NK-92 (cell line): Measurements from ENCODE around the gene DMBX1.

Experiments used
- DNase-seq: peaks from one replicate; lab custom pipeline; 2025; ENCODE audit not compliant: unreplicated experiment; lab: John Stamatoyannopoulos, UW

Gene DMBX1

DNA sequence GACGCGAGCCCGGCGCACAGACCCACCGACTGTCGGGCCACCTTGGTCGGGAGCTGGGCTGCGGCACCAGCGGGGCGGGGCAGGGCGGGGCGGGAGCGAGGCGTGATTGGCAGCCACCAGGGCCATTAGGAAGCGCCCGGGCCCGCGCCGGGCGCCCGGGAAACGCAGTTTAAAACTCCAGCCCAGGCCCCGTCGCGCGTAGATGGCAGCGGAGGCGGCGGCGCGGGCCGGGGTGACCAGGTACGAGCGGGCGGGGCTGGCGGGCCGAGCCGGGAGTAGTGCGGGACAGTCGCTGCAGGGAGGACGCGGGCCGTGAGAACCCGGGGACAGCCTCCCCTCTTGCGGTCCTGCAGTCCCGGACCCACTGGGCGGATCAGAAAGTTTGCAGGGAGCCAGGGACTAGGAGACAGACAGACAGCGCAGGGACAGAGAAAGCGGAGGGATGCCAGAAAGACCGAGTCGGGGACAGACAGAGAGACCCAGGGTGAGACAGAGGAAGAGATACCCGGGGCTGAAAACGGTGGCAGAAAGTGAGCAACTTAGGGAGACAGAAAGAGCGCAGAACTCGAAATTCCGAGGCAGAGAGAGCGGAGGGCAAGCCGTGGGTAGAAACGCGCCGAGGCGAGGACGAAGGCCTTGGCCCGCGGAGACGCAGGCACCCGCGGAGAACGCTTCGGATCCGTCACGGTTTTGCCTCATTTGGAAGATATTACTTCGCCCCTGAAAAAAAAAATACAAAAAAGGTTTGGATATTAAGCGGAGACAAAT lies at the start of gene DMBX1:
TSS of gene DMBX1 (plus strand) at position 199 of the 768 bp plus-strand sequence. CDS start 17,175 bp downstream, outside the sequence.
- no peak for DNase-seq

DNA sequence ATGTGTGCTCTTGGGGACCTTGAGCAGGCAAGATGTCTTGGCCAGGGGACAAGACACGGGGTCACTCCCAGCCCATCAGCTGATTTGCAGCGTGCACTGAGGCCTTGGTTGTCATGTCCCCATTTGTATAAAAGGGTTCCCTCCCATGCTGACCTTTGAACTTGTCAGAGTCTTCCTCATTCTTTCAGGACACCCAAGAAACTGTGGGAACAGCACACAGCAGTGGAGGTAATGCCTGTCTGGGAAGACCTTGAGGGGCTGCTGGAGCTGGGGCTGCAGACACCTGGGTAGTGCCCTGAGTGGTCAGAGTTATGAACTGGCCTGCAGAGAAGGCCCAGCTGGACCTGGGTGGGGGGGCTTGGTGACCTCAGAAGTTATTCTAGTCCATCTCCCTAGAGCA lies 49.2 kb upstream of the DMBX1 start:
- no peak for DNase-seq

DNA sequence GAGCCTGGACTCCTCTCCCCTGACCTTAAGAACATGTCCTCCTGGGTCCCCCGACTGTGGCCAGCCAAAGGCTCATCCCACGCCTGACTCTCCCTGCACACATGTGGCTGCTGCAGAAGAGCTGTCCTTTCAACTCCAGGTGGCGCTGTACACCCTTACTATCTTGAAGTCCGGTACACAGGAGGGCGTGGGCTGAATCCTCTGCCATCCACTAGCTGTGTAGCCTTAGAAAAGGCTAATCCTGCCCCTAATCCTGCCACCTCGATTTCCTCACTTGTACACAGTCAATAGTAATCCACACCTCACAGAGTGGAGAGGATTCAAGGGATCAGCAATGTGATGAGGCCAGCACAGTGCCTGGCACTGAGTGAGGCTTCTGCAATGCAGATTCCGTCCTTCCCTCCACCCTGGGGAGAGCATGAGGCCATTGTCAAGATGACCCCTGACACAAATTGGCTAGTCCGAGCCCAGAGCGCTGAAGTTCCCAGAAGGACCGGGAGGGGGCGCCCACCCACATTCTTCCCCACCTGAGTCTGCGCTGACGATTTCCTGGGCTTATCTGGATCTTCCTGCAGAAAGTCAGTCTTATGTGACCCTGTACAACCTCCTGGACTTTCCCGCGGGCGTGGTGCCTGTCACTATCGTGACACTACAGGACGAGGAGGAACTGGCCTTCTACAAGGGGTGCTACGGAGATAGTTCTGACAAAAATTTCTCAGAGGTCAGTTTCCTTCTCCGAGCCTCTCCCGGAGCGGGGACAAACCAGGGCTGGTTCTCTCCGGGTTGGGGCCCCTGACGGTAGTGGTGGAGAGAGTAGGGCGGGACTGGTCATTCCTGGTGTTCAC lies 47.1 kb upstream of the DMBX1 start:
- no peak for DNase-seq

DNA sequence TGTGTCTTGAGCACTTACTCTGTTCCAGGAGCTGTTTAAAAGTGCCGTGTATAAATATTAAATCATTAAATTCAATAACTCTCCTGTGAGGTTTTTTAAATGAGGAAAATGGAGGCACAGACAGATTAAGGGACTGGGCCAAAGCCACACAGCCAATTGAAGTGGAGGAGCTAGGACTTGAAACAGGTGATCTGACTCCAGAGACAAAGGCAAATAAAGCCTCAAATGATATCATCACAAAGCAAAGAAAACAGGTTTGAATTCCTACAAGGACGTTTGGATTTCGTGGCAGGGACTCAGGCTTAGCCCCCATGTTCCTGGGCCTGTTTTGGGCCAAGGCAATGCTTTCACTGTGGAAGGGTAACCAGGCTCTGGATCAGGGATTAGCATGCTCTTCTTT lies 45.2 kb upstream of the DMBX1 start:
- DNase-seq = no peak

DNA sequence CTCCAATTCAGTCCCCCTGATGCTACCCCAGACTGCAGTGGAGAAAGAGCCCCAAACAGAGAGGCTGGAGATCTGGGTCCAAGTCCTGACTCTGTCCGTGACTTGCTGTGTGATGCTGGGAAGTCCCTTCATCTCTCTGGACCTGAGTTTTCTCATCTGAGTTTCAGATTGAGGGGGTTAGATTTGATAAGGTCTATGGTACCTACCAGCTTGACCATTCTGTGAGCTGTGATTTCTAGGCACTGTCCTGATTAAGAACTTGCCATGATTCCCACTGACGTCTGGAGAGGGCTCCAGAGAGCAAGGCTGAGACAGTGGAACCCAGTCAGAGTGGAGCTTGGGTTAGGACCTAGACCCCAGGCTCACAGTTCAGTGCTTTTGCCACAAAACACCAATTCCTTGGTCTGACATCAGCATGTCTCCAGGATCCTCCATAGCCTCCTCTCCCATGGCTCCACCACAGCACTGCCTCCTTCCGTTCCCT lies 43.8 kb upstream of the DMBX1 start:
- DNase-seq = no peak

DNA sequence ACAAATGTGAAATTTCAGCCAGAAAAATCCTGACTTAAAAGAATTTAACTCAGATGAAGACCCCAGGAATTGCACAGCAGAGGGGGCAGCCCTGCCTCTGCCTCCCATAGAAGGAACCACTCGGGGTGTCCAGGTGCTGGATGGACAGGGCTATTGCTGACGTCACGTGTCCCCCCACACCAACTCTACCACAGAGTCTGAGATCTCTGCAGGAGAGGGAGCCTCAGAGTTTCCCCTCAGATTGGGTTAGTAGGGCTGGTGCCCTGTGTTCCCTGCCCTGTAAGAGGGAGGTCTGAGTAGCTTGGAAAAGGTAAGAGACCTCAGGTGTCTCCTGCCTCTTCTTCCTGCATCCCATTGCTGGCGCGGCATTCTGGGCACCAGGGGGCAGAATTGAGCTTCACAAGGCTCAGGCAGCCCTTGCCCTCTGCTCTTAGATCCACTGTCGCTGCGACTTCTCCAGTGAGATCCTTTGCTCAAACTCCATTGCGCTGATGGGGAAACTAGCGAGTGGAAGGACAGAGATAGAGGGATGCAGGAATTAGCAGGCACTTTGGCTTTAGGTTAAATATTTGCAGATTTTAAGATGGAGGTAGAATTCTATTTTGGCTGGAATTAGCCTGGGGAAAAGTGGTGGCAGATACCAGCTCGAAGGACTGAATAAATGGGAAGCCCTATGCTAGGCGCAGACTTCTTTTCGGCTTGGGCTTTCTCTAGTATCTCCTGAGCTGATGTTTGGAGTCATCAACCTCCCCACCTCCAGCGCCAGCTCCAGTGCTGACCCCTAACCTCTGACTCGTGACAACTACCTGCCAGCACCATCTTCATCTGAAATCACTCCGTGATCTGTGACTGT lies 42.8 kb upstream of the DMBX1 start:
- no peak for DNase-seq

DNA sequence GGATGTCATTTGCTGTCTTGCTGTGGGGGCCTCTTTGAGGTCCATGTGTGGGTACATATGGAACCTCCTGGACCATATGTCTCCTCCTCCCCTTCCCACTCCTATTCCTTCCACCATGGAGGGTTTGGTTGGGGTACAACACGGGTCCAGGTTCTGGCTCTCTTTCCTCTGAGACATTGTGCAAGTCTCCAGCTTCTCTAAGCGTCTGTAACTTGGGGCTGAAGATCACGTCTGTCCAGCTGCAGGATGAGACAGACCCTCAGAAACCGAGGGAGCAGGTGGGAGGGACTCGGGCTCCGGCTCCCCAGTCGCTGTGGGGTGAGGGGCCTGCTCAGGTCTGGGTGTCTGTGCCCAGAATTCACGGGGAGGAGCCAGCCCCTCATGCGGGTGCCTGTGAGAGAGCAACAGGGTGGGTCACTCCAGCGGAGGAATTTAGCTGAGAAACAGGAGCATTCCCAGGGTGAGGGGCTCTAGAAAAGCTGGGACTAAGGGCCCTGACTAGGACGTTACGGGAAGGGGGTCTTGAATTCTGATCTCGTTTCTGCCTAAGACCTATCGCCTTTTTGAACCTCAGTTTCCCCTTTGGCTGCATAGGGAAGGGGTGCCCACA lies 42.0 kb upstream of the DMBX1 start:
- no peak for DNase-seq

DNA sequence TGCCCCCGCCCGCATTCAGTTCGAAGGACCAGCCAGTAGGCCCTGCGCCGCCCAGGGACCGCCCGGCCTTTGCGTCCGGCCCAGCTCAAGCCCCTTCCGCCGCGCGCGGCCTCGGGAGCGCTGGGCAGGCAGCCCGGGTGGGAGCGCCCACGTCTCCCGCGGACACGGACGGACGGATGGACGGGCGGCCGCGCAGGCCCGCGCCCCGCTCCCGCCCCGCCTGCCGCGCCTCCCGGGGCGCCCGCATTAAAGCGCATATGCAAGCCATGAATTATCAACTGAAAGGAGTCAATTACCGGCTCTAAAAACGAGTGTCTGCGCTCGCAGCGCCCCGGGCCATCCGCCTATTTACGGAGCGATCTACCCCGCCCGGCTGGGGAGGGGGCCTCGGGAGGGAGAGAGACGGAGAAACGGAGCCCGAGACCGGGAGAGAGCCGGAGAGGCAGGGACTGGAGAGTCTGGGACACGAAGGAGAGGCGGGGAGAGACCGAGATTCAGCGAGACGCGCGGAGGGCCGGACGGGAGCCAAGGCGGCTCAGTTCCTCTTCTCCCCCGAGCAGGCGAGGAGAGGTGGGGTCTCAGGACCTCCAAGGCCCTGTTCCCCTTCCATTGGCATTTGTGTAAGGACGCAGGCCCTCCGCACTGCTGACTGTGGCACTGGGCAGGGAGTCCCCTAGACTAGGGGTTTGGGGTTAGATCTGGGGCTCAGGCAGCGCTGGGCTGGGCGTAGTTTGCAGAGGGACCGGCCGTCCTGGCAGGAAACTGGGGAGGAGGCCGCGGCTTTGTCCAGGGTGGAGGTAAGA lies 41.3 kb upstream of the DMBX1 start:
- DNase-seq = no peak

DNA sequence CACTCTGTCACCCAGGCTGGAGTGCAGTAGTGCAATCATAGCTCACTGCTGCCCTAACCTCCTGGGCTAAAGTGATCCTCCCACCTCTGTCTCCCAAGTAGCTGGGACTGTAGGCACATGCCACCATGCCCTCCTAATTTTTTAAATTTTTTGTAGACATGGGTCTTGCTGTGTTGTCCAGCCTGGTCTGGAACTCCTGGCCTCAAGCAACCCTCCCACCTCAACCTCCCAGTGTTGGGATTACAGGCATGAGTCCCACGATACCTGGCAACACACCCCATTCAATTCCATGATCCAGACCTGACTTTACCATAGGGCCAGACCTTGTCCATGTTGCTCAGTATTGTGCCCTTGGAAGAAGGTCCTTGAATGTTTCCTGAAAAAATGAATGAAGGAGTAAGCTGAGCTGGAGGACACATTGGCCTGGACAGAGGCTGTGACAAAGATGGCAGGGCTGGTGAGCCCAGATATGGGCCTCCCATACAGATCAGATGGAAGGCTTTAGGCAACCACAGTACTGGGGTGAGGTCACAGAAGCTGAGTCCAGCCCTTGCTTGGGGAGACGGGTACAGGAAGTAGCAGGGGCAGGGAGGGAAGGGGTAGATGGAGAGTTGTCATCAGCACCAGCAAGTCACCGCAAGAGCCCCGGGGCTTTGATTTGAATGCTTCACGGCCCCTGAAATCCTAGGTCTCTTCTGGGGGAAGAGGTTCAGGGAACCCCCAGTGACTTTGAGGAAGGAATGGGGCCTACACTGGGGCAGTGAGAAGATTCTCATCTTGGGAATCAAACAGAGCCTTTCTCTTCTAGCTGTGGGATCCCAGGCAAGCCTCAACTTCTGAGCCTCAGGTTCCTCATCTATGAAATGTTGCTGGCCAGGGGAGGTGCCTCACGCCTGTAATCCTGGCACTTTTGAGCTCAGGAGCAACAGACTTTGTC lies 40.1 kb upstream of the DMBX1 start:
- no peak for DNase-seq

DNA sequence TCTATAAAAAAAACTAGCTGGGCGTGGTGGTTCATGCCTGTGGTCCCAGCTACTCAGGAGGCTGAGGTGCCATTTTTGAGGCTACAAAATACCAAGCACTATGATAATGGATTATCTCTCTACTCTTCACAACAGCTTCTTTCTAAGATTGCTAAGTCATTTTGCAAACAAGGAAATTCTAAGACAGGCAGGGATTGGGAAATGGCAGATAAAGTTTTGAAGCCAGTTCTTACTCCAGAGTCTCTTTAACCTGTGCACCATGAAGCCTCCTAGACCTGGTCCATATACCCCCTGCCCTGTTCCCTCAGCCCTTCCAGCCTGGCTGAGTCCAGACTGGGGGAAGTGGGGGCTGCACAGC lies 39.5 kb upstream of the DMBX1 start:
- no peak for DNase-seq

DNA sequence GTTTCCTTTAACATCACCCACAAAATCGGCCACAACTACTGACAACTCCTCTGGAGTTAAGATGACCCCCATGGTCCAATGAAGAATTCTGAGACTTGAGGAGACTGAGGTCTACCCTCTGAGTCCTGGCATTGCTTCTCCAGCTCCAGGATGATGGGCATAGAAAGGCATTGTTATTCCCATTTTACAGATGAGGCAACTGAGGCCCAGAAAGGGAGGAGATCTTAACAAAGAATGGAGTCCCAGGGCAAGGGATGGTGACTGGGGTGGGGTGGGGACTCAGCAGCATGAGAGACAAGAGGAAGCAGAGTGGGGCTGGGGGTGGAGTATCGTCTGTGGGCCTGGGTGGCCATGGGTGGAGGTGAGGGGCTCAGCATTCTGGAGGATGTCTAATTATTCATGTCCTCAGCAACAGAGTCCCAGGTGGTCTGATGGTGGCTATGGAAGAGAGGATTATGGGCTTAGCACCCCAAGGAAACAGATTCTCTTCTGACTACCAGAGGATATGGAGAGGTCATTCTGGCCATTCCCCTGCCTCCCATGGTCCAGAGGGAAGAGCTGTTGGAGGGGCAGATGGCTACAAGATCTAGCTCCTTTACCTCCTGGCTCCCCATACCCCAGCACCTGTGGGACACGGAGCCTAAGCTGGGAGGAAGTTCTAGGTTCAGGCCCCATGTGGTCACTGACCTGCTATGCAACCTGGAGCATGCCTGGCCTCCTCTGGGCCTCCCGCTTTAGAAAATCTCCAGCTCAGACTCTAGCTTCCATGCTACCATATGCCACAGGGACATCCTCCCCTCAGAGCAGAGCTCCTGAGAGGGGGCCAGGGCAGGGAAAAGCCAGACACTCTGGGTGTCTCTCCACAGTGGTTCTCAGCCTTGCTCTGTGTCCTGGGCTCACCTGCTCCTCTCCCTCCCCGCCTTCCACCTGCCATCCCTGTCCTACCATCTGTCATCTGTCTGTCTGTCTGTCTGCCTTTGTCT lies 37.4 kb upstream of the DMBX1 start:
- no peak for DNase-seq

DNA sequence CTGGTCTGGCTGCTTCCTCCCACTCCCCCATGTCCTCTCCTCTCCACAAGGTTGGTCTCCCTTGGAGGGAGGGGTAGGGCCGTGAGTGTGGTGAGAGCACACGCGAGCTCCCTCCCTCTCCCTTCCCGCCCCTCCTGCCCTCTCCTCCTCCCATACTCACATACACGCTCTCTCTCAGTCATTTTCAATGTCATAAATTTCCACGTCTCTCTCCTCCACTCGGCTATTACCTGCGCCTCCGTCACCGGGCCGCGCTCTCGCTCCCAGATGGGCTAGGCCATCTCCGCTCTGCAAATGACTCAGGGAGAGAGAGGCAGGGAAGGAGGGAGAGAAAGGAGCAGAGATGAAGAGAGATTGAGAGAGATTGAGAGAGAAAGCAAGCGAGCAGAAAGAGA lies 36.7 kb upstream of the DMBX1 start:
- DNase-seq = no peak

DNA sequence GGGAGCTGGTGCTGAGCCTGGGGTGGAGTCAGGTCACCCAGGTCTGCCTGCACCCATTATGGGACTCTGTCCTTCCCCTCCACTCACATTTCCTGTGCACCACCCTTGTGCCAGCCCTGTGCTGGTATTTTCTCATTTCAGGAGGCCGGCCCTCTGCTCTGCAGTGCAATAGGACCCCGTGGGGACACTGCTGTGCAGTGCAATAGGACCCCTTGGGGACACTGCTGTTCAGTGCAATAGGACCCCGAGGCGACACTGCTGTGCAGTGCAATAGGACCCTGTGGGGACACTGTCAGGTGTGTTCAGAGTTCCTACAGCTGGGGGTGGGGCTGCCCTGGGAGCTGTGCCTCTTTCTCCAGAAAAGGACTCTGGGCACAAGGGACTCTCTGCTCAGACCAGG lies 36.2 kb upstream of the DMBX1 start:
- DNase-seq = no peak

DNA sequence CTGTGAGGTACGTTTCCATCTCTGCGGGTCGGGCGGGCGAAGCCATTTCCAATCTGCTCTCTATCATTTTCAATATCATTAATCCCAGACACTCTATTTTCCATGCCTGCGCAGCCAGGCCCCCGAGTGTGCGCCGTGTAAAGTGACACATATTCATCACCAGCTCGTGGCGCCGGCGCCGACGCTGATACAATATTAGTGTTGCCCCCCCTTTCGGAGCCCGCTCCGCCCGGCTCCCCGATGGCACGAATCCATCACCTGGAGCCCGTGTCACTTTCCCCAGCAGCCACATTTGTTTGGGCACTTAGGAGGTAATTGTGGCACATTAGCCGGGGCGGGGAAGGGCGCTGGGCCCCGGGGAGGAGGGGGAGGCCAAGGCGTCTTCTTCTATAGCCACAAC lies 33.7 kb upstream of the DMBX1 start:
- no peak for DNase-seq

DNA sequence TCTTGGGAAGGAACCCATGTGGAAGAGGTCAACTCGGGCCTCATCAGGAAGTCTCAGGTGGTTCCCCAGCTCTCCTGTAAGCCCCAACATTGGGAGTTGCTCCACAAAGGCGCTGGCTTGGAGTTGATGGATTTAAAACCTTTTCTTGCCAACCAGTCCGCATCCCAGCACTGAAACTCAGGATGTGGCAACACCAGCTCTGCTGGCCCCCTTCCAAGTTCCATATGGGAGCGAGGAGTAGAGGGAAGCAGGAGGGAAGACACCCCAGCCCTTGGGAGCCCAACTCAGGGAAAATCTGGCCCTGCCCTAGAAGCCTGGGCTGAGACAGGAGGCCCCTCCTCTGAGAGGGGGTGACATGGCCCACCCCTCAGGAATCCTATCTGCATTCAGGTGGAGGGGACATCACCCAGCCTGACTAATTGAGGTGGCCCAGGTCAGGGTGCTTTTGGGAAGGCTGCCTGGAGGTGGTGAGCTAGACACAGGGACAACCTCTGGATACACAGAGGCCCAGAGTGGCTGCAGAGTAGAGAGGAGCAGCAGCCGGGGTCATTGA lies 33.1 kb upstream of the DMBX1 start:
- DNase-seq = no peak

DNA sequence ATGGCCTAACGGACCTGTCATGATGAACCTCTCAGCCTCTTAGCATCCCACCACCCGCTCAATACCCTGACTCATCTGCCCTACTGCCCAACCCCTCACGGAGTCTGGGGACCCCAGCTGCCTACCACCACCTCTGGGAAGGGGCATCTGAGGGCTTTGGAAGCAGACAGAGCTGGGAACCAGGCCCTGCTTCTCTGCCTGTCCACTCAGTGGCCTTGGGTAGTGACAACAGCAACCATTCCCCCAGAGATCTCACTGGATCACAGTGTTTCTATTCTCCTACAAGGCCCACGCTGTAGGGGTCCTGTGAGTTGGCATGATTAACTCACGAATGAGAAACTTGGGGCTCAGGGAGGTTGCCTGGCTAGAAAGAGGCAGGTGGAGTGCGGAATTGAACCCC lies 32.5 kb upstream of the DMBX1 start:
- DNase-seq = no peak

DNA sequence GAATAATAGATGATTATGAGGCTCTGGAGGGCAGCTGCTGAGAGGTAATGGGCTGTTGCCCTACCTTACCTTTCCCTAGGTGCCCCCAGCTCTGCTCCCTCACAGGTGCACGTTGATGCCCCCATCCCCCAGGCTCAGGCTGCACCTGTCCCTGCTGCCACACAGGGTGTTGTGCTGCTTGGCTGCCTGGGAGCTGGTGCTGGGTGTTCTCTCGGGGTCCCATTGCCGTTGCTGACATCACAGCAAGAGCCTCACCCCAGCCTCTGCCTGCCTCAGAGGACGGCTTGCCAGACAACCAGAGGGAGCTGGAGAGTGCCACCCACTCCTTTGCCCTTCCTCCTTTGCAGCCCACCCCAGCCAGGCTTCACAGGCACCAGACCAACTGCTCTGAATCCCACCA lies 31.4 kb upstream of the DMBX1 start:
- no peak for DNase-seq

DNA sequence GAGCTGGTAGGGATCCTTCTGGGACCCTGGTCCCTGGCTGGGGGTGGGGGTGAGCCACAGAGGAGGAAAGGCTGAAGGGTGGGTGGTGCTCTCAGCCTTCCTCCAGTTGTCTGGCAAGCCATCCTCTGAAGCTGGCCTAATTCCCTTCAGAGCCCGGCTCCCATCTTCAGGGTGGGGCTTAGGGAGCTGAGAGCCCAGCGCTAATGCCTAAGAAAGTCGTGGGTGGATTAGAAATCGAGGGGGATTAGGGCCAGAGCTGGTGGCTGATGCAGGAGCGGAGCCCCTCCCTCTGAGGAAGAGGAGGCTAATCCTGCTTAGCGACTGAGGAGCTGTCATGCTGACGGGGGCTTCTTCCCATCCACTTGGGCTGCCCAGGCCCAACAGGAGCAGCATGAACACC lies 30.8 kb upstream of the DMBX1 start:
- no peak for DNase-seq
